ENCODE measurements around the gene RAB10. TPM values are rescaled to one million over a fixed set of nuclear protein-coding genes. Genes with fewer than 3 reads are reported as not detected.
A peak's percentile ranks its signal among the peaks of the same experiment; 100 is the strongest.

RAB10 gene
- total and polyA plus RNA-seq, 9 of the 15 experiments (the other 6 are each of a cell fraction or from before 2014, with no cell fraction given) = 25.1 to 214 (median 157) TPM

DNA sequence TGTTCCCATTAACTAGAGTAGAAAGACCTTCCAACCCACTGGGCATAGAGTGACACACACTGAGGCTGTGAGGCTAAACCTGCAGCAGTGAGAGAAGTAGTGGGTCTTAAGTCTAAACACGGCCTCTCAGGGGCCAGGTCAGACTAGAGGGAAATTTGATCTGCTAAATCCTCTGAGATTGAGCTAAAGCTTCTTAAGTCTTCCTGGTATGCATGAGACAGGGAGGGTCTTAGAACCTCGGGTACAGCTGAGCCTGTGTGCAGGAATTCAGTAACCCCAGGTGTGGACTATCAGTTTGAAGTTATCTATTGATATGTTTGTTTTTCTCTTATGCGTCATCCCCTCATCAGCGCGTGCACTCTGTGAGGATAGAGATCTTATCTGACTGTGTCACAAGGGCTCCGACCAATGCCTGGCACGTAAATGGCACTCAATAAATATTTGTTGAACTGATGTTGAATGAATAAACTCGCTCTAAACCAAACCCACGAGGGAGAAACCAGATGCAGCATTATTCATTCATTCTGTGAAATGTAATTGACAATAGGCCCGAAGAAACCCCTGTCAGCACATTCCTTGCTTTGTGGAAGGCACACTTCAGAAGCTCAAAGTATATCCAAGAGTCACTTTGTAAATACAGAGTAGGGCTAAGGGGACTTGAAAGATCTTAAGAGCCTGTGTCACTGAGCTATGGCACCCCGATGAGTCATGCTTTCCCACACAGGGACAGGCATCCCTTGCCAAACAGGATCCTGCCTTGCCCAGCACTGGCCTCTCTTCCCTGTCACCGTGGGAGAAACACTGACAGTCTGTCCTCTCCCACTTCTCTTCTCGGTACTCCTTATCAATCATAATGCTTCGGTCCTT lies 21.7 kb upstream of the RAB10 start:
- peaks cover 11 to 22% of the 10 kb centered on the region in 2 experiments; a peak in 4 of 5 replicates for H3K4me1 ChIP-seq (replicated peaks in 1 of 2; ENCODE audit: control insufficient read depth in 2 of 2, insufficient read depth in 2 of 2, low read length in 2 of 2)
- no peak overlapping the region for H3K4me3 ChIP-seq
- DNase-seq (ENCODE audit: extremely low read depth in 1 of 4, low spot score in 3 of 4) (peak; percentile 39 to 54 (median 46)), ATAC-seq (peak; percentile 67), FAIRE-seq (peak; percentile 74)
- no TSS peak for BruUV-seq (replicated peaks)
- peak overlapping the region; percentile 44; the same call in 1 of the 3 replicates for H3K27ac ChIP-seq (ENCODE audit: extremely low read depth, low read depth, low read length)
- POLR2A ChIA-PET = interaction anchor here (1.5 kb wide), 1 partner anchor 11 kb away, joined by 4 read pairs; no protein-coding TSS in a partner anchor
- no peaks in the 10 kb centered on the region for H3K27me3 ChIP-seq (ENCODE audit: control insufficient read depth in 2 of 2, insufficient read depth in 2 of 2, low read length in 2 of 2)
- CTCF ChIA-PET (ENCODE audit: low intra/inter-chr PET ratio) = no interaction called here
- intact Hi-C loops (cut with micrococcal nuclease) (no loop called here), in situ Hi-C loops (cut with MboI) (no loop called here)
- no peaks in the 10 kb centered on the region for H3K9me3 ChIP-seq (replicated peaks; ENCODE audit: control insufficient read depth, insufficient read depth, low read depth, low read length)
- H3K79me2 ChIP-seq (ENCODE audit: control insufficient read depth, insufficient read depth, low read length) = no peaks in the 10 kb centered on the region
- H3K9ac ChIP-seq (ENCODE audit: insufficient read depth in 1 of 2, low read depth in 2 of 2, low read length in 2 of 2) = peak overlapping the region; percentile 13 to 70; a peak in 2 of 4 replicates
- H4K20me1 ChIP-seq (replicated peaks; ENCODE audit: control insufficient read depth, insufficient read depth, low read length) = no peaks in the 10 kb centered on the region
- H2AFZ ChIP-seq (ENCODE audit: low read depth, low read length) = peak overlapping the region; percentile 82
- H3K36me3 ChIP-seq (ENCODE audit: control insufficient read depth, insufficient read depth, low read length) = no peaks in the 10 kb centered on the region; the same call in 2 of the 3 replicates
- 9% methylated on average over 14 of the region's 14 CpGs for WGBS (ENCODE audit: insufficient coverage, low coverage, missing lambda C conversion rate)
- H3K4me2 ChIP-seq (ENCODE audit: insufficient read depth, low read length) = peak overlapping the region; percentile 52
- H3K9me1 ChIP-seq (ENCODE audit: control insufficient read depth, insufficient read depth, low read length) = no peaks in the 10 kb centered on the region
- peak; percentile 70; the same call in 1 of the 2 replicates for TF ChIP-seq DPF2 (IDR thresholded peaks at IDR 0.05)
- TF ChIP-seq MTA2 (IDR thresholded peaks at IDR 0.05; ENCODE audit: low read depth) = no peak
- peak; percentile 53 for TF ChIP-seq FOS (IDR thresholded peaks at IDR 0.05; ENCODE audit: extremely low read depth, insufficient read length)
- TF ChIP-seq, protein P1, sequence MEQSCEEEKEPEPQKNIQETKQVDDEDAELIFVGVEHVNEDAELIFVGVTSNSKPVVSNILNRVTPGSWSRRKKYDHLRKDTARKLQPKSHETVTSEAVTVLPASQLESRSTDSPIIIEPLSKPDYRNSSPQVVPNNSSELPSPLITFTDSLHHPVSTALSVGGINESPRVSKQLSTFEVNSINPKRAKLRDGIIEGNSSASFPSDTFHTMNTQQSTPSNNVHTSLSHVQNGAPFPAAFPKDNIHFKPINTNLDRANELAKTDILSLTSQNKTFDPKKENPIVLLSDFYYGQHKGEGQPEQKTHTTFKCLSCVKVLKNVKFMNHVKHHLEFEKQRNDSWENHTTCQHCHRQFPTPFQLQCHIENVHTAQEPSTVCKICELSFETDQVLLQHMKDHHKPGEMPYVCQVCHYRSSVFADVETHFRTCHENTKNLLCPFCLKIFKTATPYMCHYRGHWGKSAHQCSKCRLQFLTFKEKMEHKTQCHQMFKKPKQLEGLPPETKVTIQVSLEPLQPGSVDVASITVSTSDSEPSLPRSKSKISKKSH (CRISPR knock-in tag; IDR thresholded peaks at IDR 0.05) = no peak
- TF ChIP-seq MEIS2 (IDR thresholded peaks at IDR 0.05; ENCODE audit: partially characterized antibody) = peak; percentile 50
- TF ChIP-seq, protein P2, sequence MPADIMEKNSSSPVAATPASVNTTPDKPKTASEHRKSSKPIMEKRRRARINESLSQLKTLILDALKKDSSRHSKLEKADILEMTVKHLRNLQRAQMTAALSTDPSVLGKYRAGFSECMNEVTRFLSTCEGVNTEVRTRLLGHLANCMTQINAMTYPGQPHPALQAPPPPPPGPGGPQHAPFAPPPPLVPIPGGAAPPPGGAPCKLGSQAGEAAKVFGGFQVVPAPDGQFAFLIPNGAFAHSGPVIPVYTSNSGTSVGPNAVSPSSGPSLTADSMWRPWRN (IDR thresholded peaks at IDR 0.05; ENCODE audit: low read depth) = 0 out of 2 replicates have a peak, but pooled peaks have one; percentile 50
- TF ChIP-seq, protein P3, sequence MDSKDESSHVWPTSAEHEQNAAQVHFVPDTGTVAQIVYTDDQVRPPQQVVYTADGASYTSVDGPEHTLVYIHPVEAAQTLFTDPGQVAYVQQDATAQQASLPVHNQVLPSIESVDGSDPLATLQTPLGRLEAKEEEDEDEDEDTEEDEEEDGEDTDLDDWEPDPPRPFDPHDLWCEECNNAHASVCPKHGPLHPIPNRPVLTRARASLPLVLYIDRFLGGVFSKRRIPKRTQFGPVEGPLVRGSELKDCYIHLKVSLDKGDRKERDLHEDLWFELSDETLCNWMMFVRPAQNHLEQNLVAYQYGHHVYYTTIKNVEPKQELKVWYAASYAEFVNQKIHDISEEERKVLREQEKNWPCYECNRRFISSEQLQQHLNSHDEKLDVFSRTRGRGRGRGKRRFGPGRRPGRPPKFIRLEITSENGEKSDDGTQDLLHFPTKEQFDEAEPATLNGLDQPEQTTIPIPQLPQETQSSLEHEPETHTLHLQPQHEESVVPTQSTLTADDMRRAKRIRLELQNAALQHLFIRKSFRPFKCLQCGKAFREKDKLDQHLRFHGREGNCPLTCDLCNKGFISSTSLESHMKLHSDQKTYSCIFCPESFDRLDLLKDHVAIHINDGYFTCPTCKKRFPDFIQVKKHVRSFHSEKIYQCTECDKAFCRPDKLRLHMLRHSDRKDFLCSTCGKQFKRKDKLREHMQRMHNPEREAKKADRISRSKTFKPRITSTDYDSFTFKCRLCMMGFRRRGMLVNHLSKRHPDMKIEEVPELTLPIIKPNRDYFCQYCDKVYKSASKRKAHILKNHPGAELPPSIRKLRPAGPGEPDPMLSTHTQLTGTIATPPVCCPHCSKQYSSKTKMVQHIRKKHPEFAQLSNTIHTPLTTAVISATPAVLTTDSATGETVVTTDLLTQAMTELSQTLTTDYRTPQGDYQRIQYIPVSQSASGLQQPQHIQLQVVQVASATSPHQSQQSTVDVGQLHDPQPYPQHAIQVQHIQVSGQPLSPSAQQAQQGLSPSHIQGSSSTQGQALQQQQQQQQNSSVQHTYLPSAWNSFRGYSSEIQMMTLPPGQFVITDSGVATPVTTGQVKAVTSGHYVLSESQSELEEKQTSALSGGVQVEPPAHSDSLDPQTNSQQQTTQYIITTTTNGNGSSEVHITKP (IDR thresholded peaks at IDR 0.05; ENCODE audit: partially characterized antibody) = no peak
- TF ChIP-seq, protein P4, sequence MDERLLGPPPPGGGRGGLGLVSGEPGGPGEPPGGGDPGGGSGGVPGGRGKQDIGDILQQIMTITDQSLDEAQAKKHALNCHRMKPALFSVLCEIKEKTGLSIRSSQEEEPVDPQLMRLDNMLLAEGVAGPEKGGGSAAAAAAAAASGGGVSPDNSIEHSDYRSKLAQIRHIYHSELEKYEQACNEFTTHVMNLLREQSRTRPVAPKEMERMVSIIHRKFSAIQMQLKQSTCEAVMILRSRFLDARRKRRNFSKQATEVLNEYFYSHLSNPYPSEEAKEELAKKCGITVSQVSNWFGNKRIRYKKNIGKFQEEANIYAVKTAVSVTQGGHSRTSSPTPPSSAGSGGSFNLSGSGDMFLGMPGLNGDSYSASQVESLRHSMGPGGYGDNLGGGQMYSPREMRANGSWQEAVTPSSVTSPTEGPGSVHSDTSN (CRISPR knock-in tag; IDR thresholded peaks at IDR 0.05; ENCODE audit: low read depth) = no peak
- TF ChIP-seq, protein P4 (tag; conservative IDR thresholded peaks at IDR 0.05; ENCODE audit: low read depth) = 0 out of 2 replicates have a peak, but pooled peaks have one; percentile 12
- no peak for TF ChIP-seq HNRNPLL (IDR thresholded peaks at IDR 0.05; ENCODE audit: low read depth, low read length, poor library complexity, severe bottlenecking)
- TF ChIP-seq ARID1B (IDR thresholded peaks at IDR 0.05) = 0 out of 2 replicates have a peak, but pooled peaks have one; percentile 37
- 0 out of 2 replicates have a peak, but pooled peaks have one; percentile 39 for TF ChIP-seq MAFK (IDR thresholded peaks at IDR 0.05; ENCODE audit: low read length)
